Smooth muscle cell of the brain vasculature (primary cell): ENCODE results near the gene GRIP1.

Experiments used
- DNase-seq: peaks from one replicate; pipeline ENCODE4 v3.0.0-alpha.2; 2012; ENCODE audit warnings: low read depth, low spot score

The GRIP1 gene, protein sequence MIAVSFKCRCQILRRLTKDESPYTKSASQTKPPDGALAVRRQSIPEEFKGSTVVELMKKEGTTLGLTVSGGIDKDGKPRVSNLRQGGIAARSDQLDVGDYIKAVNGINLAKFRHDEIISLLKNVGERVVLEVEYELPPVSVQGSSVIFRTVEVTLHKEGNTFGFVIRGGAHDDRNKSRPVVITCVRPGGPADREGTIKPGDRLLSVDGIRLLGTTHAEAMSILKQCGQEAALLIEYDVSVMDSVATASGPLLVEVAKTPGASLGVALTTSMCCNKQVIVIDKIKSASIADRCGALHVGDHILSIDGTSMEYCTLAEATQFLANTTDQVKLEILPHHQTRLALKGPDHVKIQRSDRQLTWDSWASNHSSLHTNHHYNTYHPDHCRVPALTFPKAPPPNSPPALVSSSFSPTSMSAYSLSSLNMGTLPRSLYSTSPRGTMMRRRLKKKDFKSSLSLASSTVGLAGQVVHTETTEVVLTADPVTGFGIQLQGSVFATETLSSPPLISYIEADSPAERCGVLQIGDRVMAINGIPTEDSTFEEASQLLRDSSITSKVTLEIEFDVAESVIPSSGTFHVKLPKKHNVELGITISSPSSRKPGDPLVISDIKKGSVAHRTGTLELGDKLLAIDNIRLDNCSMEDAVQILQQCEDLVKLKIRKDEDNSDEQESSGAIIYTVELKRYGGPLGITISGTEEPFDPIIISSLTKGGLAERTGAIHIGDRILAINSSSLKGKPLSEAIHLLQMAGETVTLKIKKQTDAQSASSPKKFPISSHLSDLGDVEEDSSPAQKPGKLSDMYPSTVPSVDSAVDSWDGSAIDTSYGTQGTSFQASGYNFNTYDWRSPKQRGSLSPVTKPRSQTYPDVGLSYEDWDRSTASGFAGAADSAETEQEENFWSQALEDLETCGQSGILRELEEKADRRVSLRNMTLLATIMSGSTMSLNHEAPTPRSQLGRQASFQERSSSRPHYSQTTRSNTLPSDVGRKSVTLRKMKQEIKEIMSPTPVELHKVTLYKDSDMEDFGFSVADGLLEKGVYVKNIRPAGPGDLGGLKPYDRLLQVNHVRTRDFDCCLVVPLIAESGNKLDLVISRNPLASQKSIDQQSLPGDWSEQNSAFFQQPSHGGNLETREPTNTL

DNA sequence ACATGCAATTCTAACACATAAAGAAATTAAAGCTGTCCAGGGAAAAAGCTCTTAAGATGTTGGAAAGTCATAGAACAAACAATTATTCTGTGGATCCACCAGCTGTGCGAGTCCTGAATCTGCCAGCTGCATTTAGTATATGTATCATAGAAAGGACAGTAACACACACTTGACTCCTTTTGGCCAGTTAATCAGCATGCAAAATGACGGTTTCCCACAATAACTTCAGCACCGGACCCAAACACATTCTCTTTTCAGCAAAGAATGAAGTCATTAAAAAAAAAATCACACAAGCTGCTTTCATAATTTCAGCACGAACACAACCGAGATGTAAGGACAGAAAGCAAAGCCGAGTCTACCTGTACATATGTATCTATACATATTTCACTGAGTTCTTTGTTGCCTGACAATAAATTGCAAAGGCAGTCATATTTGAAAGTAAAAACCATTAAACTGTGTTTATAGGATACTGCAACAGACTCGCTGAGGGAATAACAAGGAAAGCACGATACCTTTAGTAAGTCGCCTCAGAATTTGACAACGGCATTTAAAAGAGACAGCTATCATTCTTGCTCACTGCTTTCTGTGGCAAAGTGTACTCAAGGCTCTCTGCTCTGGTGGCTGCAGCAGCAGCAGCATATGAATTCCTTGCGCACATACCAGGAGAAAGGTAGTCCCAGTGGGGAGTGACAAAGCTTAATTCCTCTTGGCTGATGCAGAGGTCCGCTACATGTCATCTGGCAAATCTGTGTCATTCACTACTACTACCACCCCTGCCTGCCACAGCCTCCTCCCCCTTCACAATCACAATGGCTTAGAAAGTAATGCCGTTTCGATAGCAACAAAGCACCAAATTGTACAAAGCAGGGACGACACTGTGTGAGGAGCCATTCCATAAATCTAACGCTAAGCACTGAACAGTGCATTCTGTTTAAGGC lies at the start of gene GRIP1:
GRIP1 (minus strand) TSS at position 739 of the 938 bp plus-strand sequence; CDS start at position 567, 172 bp downstream.
- no peak for DNase-seq

DNA sequence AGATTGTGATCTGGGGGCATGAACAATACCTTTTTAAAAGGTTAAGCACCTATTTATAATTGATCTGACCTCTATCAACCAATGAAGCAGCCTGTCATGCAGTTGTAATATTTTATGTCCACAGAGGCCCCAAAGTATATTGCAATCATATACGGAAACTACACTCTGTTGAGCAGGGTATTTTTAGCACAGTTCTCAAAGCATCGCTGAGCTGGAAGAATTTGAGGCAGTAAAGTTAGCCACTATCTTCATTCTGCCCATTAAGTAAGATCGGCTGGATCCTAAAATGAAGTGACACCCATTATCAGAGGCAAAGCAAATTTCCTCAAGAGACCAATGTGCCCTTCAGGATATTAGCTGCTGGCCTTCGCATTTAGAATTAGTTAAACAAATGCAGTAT lies 47.7 kb upstream of the GRIP1 start:
- DNase-seq = no peak

DNA sequence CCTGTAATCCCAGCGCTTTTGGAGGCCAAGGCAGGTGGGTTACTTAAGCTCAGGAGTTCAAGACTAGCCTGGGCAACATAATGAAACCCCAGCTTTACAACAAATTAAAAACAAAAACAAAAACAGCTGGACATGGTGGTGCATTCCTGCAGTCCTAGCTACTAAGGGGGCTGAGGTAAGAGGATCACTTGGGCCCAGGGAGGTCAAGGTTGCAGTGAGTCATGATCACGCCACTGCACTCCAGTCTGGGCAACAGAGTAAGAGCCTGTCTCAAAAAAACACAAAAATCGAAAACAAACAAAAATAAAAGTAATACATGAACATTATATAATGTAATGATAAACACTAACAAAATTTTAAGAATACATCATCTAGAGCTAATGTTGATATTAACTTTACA lies 46.2 kb upstream of the GRIP1 start:
- no peak for DNase-seq

DNA sequence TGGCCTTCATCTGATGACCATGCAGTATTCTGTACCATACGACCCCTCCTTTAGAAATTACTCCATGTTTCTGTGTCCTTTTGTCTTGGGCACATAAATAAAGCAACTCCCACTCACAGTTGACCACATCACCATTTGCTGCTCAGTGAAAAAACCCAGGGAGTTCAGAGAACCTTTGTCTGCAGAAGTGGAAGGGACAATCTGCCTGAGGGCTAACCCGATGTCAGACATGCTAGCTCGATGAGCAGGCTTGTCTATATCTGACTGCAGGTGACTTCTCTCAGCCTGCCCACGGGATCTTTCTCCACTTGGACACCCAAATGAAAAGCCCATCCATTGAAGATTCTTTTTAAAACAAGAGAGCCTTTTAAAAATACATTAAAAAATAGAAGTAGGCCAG lies 45.7 kb upstream of the GRIP1 start:
- no peak for DNase-seq

DNA sequence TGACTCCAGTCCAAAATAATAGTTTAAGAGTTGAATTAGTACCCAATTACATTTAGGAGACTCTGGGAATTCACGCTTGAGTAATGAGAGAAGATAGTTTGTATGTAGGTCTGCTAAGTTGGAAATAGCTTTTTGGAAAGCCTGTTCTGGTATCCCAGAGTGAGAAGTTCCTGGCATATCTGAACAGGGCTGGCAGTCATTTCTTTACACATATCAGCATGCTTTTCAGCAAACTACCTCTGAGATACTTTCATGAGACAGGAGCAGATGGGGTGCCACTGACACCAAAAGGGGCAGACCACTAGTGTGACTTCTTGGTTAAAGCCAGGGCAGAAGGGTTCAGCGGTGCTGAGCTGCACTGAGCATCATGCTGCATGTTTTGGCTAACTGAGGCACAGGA lies 45.1 kb upstream of the GRIP1 start:
- no peak for DNase-seq

DNA sequence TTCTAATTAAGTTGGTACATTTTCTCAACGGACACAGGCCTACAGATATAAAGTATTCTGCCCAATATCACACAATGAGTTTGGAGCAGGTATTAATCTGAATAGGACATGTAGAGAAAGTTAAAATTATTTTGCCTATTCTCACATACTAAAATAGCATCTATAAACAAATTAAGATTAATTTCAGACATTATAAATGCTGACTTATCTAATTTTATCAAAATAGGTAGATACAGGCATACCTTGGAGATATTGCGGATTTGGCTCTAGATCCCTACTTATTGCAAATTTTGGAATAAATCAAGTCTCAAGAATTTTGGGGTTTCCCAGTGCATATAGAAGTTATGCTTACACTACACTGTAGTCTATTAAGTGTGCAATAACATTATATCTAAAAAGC lies 41.0 kb upstream of the GRIP1 start:
- DNase-seq = no peak

DNA sequence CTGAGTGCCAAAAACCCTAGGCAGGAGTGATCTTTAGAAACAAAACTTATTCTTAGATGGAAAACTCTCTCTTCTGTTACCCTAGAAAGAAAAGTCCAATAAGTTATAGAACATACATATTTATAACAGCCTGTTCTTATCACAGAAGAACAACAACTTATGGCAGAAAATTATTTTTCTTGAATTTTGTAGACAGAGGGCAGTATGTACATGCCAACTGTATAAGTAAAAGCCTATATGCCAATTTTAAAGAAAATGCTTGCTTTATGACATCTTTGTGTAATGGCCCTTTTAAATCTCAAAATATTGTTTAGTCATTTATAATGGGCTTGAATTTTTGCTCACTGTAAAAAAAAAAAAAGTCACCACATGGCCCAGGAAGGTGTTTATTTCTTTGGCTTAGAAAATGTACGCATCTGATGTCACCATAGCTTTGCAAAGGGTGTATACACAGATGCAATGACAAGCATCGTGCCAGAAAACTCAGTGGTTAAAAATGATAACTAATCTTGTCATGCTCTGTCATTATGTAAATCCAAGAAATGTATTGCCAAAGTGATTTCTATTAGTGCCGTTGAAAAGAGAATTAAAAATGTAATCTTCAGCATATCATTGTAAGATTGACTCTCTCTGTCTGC lies 38.3 kb upstream of the GRIP1 start:
- DNase-seq = no peak

DNA sequence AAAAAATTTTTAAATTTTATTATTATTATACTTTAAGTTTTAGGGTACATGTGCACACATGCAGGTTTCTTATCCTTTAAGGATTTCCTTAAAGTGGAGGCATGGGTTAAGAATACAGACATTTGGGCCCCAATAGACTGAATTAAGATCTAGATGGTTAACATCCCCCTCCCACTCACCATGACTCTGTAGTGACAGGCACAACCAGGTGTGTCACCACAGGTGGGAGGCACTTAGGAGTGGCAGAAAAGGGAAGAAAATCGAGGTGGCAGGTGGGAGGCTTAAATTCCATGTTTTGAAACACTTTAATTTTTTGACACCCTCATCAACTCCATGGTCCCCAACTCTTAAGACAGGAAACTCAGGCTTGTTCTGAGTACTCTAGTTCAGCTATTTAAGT lies 37.6 kb upstream of the GRIP1 start:
- no peak for DNase-seq

DNA sequence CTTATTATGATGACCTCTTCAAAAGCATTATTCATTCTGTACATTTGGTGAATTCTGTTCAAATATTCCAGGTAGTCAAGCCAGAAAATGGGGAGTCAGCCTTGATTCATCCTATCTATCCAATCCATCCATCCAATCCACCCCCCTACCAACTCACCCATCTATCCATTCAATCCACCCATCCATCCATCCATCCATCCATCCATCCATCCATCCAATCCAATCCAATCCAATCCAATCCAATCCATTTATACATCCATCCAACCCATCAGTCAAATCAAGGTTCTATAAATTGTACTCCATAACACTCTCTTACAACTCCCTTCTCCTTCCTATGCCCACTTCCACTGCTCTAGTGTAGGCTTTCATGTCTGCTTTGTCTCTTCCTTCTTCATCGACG lies 35.8 kb upstream of the GRIP1 start:
- DNase-seq = no peak

DNA sequence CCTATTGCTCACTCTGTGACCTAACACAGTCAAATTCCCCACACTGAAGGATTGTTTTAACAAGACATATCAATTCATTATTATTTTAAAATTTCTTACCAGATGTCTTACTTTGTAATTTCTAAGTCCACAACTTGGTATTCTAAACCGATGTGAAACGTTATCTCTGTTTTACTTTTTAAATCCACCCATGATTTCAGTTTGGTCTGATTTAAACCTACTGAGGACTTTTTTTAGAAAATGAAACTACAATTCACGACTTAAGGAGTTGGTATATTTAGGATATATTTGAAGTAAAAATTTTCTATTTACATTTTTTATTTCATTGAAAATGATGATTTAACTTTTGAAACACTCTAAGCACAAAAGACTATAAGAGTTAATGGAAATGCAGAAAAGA lies 35.1 kb upstream of the GRIP1 start:
- DNase-seq = no peak

DNA sequence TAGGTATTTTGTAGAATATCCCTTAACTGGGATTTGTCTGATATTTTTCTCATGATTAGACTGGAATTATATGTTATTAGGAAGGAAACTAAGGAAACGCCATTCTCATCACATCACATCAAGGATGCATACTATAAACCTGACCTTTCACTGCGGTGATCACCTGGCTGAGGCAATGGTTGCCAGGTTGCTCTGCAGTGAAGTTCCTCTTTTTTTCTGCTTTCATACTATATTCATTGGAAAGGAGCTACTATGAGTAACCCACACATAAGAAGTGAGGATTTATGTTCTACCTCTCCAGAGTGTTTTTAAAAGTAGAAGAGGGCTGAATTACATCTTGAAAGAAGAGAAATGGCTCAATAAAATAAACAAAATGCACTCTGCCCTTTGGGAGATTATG lies 31.0 kb upstream of the GRIP1 start:
- DNase-seq = no peak

DNA sequence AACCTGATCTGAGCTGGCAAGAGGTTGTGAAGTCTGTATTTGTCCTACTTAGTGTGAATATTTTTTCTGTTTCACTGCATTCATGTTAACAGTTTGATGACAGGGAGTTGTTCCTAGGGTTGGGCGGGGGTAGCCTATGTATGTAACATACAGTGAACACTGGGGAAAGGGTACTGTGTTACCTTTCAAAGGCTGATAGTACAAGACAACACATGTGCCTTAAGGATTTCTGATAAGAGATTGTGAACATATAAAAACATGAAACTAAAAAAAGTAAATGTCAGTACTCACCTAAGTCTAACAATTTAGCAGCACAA lies 30.5 kb upstream of the GRIP1 start:
- DNase-seq = no peak

DNA sequence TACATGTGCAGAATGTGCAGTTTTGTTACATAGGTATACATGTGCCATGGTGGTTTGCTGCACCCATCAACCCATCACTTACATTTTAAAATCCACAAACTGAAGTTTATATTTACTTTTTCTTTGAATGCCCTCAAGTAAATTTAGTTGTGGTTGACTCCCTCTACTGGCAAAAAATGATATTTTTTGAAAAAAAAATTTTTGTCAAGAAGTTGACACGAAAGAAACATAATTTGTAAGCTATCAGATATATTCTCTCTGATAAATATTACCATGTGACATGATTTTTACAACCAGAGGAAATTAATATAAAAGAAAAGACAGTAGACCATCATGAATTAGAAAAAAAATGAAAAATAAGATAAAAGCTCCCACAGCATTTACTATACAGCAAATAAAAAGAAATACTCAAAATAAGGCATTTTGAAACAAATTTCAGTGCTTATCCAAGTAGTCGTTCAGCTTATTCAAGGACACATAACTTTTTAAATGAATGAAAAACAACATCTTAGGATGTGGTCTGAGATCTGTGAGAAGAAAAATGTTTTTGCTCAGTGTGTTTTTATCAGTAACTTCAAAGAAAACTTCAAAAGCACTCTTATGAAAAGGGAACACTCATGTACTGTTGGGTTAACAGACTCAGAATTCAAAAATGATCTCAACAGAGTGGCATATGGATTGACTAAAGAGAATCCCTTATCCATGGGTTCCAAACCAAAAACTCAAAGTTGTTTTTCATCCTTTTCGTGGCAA lies 30.0 kb upstream of the GRIP1 start:
- peak; percentile 6 for DNase-seq

DNA sequence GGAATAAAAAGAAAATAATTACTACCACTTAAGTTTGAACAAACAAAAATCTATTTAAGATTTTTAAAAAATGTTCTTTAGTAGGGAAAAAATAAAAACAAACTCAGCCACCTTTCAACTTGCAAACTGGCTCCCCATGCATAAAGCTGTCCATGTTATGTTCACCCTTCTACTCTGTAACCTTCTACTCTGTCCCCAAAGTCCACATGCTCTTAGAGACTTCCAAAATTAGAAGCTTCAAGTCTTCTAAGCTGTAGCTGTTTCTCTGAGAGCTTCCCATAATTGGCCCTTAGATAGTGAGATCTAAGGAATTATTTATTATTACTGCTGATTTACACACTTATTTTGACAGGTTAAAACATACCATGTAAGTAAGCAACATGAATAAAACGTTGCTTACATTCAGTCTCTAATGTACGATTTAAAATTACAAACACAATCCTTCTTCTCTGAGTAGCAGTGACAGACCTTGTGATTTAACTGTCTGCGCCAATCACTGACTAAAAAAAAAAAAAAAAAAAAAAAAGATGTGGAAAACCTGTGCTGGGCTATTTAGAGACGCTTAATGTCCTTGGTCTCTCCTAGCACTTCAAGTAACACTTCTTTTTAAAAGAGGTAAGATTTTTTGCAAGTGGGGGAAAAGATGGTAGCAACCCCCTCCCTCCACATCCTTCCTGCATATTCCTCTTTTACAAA lies 28.3 kb upstream of the GRIP1 start:
- DNase-seq = no peak

DNA sequence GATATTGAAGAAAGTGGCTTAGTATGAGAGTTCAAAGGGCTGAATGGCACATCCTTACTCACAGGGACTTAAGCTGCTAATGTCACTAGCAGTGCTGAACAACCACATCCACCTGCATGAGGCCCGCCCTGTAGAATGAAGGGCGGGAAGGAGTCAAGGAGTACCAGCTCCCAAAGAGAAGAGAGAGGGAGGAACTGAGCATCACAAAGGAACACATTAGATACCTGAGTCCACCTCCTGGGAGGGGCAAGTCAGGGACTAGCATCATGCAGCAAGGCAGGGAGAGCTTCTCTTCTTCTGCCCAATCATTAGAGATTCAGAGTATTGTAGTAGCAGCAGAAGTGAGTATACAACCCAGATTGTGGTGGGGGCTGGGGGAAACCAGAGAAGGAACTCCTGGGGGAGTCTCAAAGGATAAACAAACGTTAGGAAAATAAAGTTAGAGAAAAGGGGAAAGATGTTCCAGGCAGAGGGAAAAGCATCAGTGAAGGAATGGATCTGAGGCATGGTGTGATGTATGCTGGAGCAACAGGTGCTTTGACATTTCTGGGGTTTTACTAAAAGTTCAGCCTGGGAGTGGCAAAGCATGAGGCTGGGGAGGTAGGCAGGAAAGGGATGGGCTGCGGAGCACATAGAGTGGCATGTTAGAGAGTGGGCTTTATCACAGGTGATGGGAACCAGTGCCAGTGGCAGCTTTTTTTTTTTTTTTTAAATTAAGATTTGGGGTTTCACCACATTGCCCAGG lies 21.0 kb upstream of the GRIP1 start:
- no peak for DNase-seq

DNA sequence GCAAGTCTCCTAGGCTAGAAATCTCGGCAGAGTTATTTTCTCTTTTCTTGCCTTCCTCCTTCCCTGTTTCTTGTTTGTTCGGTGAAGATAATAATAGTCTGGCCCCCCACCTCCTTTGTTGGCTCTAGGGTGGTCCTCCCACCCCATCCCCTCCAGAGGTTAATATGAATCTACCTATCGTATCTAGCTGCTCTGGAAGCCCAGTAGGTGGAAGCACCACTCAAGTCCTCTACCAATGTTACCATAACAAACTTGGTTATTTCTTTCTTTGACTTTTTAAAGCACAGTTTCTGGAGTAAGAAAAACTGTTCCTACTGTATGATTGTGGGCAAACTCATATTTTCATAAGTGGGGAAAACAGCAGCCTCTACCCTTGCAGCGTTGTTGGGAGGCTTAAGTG lies 19.7 kb upstream of the GRIP1 start:
- DNase-seq = no peak

DNA sequence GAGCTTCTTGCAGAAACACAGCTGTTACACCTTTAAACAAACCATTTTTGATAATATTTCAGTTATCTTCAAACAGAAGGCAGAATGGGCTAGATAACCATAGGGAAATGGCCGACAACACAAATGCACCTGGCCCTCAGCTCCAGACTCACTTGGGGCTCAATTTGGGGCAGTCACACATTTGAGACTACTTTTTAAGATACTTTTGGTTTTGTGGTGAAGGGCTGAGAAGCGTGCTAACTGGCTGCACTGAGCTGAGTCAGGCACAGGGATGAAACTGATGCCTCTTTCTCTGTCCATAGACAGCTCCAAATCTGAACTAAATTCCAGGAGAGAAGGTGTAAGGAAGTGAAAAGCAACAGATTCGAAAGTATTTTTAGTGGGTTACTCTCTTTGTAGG lies 18.5 kb upstream of the GRIP1 start:
- DNase-seq = no peak

DNA sequence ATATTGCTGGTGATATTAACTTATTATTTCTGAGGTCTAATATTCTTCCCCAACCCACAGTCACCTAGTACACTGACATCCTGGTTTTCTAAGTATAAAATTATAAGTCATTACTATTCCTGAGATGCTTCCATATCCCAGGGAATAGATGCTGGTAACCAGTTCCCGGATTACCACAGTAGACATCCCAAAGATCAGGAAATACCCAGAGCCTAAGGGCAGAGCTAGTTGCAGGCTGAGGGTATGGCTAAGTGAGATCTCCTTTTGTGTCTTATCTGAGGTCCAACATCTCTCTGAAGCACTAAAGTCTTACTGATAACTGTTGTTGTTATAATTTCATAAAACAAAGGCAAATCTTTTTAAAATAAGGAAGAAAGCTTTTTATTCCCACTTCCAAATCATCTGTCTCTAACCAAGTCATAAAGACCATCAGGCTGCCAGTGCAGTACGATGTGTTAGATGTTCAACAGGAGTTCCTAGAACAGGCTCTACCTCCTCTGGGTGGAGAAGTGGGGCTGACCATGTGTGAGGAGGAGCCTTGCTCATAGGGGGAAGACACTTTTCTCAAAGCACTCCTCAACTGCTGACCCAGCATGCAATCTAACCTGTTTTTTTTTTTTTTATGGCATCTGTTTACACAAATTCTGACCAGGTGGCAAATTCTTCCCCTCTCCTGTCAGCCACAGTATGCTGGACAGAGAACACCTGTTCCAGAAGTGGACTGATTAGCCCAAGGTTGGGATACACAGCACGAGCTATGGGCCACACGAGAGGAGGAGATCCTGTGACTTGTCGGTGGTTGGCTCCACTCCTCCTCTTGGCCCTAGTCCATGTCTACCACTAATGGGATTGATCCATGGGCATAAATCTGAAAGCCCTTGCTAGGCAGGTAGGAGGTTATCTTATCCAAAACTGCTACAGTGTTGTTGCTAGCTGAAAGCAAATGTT lies 16.1 kb upstream of the GRIP1 start:
- DNase-seq = no peak
